Measurements from ENCODE around the gene TRAPPC5. TPM values are rescaled to one million over a fixed set of nuclear protein-coding genes. Genes with fewer than 3 reads are reported as not detected.
A peak's percentile ranks its signal among the peaks of the same experiment; 100 is the strongest.

TRAPPC5 gene
- total RNA-seq, 1 donor from 2014 or later, result 142 TPM

DNA sequence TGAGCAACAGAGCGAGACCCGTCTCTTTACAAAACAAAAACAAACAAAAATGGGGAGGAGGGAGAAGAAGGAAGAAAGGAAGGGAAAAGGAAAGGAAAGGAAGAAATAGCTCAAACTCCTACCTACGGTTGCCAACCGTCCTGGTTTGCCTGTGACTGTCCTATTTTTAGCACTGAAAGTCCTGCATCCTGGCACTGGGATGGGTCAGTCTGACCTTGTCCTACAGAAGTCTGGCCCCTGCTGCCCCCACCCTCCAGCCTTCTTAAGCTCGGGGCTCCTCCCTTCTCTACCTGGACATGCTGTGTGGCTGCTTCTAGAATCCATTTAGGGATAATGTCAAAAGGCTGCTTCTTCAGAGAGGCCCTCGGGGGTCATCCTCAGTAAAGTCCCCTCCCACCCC is 45.0 kb upstream of the TRAPPC5 start:
- Mint-ChIP-seq H3K27me3 (ENCODE audit: unreplicated experiment) (peaks cover 19% of the 10 kb centered on the region), H3K4me3 (ENCODE audit: unreplicated experiment) (no peak overlapping the region), H3K36me3 (ENCODE audit: unreplicated experiment) (no peaks in the 10 kb centered on the region), H3K9me3 (ENCODE audit: unreplicated experiment) (peaks cover 15% of the 10 kb centered on the region), H3K4me1 (ENCODE audit: low read depth, unreplicated experiment) (peaks cover 15% of the 10 kb centered on the region), H3K27ac (ENCODE audit: unreplicated experiment) (no peak overlapping the region)
- TF ChIP-seq, protein P1, sequence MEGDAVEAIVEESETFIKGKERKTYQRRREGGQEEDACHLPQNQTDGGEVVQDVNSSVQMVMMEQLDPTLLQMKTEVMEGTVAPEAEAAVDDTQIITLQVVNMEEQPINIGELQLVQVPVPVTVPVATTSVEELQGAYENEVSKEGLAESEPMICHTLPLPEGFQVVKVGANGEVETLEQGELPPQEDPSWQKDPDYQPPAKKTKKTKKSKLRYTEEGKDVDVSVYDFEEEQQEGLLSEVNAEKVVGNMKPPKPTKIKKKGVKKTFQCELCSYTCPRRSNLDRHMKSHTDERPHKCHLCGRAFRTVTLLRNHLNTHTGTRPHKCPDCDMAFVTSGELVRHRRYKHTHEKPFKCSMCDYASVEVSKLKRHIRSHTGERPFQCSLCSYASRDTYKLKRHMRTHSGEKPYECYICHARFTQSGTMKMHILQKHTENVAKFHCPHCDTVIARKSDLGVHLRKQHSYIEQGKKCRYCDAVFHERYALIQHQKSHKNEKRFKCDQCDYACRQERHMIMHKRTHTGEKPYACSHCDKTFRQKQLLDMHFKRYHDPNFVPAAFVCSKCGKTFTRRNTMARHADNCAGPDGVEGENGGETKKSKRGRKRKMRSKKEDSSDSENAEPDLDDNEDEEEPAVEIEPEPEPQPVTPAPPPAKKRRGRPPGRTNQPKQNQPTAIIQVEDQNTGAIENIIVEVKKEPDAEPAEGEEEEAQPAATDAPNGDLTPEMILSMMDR (IDR thresholded peaks at IDR 0.05; ENCODE audit: partially characterized antibody, unreplicated experiment), result no peak
- DNase-seq, result no peak

- Mint-ChIP-seq H3K4me1 (ENCODE audit: low read depth, unreplicated experiment) (peaks cover 15% of the 10 kb centered on the region), H3K4me3 (ENCODE audit: unreplicated experiment) (peak overlapping the region; percentile 49), H3K27me3 (ENCODE audit: unreplicated experiment) (peaks cover 19% of the 10 kb centered on the region), H3K27ac (ENCODE audit: unreplicated experiment) (no peak overlapping the region), H3K36me3 (ENCODE audit: unreplicated experiment) (no peaks in the 10 kb centered on the region), H3K9me3 (ENCODE audit: unreplicated experiment) (peaks cover 15% of the 10 kb centered on the region)
- no peak for DNase-seq
- TF ChIP-seq, protein P1 (IDR thresholded peaks at IDR 0.05; ENCODE audit: partially characterized antibody, unreplicated experiment), result no peak
These were observed 44.3 kb upstream of the TRAPPC5 start for GRCh38 chr19:7636317-7636690.

DNA sequence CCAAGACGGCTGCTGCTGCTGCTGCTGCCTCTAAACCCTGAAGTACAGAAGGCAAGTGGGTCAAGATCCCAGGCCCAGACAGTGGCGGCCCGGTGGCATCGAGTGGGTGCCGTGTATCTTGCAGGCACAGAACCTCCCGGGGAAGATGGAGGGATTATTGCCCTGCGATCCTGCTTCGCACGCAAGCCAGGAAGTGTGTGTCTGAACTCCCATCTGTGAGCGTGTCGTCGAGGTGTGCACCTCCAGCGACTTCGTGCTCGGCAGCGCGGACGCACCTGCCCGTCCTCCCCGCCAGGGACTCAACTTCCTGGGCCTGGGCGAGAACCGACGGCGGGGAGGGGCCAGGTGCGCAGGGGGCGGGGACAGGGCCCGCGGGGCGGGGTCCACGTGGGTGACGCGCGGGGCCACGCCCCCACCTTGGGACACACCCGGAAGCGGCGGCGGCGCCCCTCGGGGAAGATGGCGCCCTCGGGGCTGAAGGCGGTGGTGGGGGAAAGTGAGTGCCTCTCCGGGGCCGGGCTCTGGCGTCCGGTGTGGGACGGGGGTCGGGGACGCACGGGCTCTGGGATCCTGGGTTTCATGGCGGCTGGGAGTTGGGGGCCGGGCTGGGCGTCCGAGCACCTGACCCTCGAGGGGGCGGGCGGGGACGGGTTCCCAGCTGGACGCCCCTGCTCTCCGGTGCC is 43.8 kb upstream of the TRAPPC5 start, which contains the start of gene STXBP2:
Gene STXBP2, plus strand, starts transcription at position 420 of the 683 bp plus-strand sequence. Its CDS starts 40 bp downstream, at position 460.
- H3K27ac Mint-ChIP-seq (ENCODE audit: unreplicated experiment), result no peak within 1 kb of the TSS
- H3K27me3 Mint-ChIP-seq (ENCODE audit: unreplicated experiment), result peaks cover 19% of the 10 kb centered on the region
- DNase-seq, result peak; percentile 56
- TF ChIP-seq, protein P1 (IDR thresholded peaks at IDR 0.05; ENCODE audit: partially characterized antibody, unreplicated experiment), result no peak
- peaks cover 15% of the 10 kb centered on the region for H3K4me1 Mint-ChIP-seq (ENCODE audit: low read depth, unreplicated experiment)
- peak within 1 kb of the TSS; percentile 49 for H3K4me3 Mint-ChIP-seq (ENCODE audit: unreplicated experiment)
- H3K9me3 Mint-ChIP-seq (ENCODE audit: unreplicated experiment), result peaks cover 15% of the 10 kb centered on the region
- no peaks in the 10 kb centered on the region for H3K36me3 Mint-ChIP-seq (ENCODE audit: unreplicated experiment)

DNA sequence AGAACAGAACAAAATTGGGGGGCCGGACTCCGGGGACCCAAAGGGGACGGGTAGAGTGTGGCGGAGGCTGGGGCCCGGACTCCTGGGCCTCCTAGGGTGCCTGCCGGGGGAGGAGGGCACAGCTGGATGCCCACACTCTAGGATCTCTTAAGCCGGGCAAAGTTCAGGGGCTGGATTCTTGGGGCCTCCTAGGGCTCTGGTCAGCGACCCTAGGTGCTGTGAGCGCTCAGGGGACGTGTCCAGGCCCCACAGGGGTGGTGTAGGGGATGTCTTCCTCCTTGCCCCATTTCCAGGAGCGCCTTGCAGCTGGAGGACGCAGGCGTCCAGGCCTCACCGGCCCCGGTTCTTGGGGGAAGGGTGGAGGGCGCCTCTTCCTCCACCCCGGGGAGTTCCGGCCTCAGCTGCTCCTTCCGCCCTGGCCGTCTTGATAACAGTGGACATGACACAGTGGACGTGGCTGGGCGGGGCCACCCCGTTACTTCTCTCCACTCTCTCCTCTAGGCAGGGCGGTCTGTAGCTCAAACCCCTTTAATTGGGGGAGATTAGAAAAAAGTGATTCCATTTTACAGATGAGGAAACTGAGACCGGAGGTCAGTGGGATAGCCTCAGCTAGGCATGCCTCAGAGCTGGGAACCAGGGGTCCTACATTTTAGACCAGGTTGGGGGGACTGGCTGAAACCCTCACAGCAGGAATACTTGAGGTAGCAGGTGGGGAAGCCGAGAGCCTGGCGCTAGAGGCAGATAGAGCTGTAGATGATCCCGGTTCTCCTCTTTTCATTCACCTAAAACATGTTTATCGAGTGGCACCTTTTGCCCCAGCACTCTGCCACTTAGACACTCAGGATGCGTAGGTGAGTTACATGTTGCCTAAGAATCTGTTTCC is 43.0 kb upstream of the TRAPPC5 start:
- H3K4me1 Mint-ChIP-seq (ENCODE audit: low read depth, unreplicated experiment), result peaks cover 15% of the 10 kb centered on the region
- no peaks in the 10 kb centered on the region for H3K36me3 Mint-ChIP-seq (ENCODE audit: unreplicated experiment)

More for the DNA sequence above, 43.0 kb upstream of the TRAPPC5 start:
- no peak overlapping the region for H3K4me3 Mint-ChIP-seq (ENCODE audit: unreplicated experiment)
- peaks cover 19% of the 10 kb centered on the region for H3K27me3 Mint-ChIP-seq (ENCODE audit: unreplicated experiment)
- no peak for DNase-seq
- H3K9me3 Mint-ChIP-seq (ENCODE audit: unreplicated experiment), result peaks cover 15% of the 10 kb centered on the region
- no peak overlapping the region for H3K27ac Mint-ChIP-seq (ENCODE audit: unreplicated experiment)
- TF ChIP-seq, protein P1 (IDR thresholded peaks at IDR 0.05; ENCODE audit: partially characterized antibody, unreplicated experiment), result no peak
